NCI-H1436 treated with DMSO at 0.1 percent for 48 hours (cell line): ENCODE data around the gene GRB14.

Source experiments
- DNase-seq: peaks from one replicate; lab custom pipeline; 2025; lab: John Stamatoyannopoulos, UW

GRB14 gene

DNA sequence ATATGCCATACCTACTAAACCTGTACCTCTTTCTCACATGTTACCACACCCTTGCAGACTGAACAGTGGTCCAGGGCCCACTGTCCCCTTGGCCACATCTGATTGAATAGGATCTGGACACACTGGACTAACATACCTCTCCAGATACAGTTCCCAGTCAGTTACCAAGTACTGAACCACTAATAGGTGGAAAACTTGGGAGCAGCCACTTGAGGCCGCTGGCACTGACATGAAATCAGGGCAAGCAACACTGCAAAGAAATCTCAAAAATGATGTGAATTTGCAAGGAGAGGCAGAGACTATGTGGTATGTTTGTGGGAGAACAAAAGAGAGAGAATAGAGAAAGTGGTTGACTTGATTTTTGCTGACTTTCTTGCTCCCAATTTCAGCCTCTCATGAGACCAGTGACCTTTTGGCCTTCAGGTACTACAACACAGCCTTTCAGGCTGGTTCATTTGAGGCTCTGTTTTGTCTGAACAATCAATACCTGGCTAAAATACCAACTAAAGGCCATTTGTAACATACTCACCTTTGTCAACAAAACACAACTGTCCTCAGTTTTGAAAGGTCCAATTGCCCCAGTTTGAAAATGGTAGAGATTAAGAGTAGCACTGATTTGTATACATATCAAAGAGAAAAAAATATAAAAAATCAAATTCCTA is 7.8 kb downstream of the GRB14 start:
- DNase-seq: no peak

DNA sequence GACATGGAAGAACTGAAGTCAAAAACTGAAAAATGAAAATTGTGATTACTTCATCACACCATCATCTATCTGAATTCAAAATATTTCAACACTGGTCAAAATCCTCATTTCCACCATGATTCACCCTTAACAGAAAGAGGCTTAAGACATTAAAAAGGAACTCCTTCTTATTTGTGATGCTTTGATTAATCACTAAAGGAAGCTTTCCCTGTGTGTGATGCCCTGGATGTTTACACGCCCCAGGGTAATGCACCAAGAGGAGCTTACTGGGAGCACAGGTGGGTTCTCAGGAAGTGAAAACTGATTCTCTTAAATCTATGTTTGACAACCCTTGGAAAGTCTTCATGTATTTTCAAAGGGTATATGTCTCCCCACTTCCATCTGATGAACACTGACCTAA is 11.5 kb downstream of the GRB14 start:
- no peak for DNase-seq

DNA sequence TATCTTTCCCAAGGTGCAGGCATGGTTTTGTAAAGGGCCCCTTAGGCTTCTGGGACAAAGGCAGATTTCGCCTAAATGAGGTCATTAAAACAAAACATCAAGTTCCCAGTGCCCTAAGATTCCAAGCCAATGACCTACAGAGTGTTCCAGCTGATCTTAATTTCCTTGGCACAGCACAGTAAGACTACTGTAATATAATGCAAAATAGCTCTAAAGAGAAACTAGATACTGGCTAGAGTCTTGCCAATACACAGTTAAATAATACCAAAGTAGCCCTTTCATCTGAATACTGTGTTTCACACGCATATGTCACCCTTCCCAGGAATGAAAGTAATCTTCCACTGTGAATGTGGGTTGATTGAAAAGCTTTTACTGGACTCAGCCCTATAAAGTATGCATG is 14.7 kb downstream of the GRB14 start:
- no peak for DNase-seq

DNA sequence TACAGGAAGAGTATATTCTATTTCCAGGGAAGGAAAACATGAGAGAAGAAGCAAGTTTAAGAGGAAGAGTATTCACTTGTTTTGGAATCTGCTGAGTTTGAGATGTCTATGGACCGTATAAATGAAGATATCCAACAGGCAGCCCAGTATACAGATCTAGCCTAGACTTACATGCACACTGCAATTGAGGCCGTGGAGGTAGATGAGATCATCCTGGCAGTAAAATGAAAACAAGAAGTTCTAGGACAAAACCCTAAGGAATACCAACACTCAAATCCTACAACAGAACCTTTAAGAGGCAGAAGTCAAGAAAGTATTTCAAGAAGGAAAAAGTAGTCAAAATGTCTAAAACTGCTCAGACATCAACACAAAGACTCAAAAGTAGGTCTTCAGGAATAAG is 16.0 kb downstream of the GRB14 start:
- no peak for DNase-seq

DNA sequence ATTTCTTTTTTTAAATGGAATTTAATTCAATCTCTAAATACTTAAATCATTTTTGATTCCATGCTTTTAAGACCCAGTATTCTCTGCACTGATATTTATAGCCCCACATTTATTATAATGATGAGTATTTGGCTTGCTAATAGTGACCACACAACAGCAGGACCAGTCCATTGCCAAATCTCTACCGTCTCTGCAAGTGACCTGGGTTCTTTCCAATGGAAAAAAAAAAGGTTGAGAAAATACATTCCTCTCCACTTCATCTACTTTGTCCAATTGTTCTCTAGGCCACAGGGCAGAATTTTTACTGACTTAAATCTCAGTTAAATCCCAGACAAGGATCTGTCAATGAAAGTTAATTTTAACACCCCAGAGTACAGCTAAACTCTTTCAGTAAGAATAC is 20.5 kb downstream of the GRB14 start:
- DNase-seq: no peak

DNA sequence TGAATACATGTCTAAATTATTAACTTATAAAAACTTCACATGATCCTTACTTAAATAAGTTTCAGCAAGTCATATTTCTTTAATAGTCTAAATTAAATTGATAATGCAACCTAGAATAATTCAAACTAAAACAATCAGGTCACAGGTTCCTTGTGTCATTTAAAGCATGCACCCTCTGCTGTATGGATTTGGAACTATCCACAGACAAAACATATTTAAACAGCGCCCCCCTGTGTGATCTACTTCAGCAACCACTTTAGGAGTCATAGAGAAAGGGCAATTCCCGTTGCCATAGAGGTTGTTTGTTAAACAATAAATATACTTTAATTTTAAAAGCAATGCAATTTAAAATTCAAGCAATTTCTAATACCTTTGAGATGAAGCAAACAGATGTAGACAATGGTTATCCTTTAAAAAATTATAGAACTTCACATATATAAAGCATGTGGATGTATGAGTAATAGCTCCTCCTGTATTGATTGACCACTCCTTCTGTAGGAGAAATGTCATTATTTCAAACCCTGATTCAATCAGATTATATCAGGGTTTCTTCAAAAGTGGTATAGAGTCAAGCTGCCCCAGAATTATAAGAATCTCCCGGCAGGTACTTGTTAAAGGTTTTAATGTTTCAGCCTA is 21.2 kb downstream of the GRB14 start:
- peak; percentile 35 for DNase-seq

DNA sequence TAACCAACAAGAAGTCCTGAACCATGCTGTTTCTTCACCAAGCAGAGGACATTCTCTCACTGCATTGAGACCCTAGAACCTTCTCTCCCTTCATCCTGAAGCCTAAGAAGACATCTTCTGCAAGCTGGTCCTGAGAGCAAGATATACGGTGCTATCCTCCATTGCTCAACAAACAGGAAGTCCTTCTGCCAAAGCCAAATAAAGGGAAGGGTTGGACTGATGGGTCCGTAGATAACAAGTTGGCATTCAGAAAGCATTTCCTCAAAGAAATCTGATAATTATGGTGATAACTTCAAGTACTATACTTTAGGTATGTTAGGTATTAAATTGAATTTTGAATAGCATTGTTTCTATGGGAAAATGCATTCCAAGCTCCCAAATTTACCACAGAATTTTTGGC is 23.3 kb downstream of the GRB14 start:
- no peak for DNase-seq

DNA sequence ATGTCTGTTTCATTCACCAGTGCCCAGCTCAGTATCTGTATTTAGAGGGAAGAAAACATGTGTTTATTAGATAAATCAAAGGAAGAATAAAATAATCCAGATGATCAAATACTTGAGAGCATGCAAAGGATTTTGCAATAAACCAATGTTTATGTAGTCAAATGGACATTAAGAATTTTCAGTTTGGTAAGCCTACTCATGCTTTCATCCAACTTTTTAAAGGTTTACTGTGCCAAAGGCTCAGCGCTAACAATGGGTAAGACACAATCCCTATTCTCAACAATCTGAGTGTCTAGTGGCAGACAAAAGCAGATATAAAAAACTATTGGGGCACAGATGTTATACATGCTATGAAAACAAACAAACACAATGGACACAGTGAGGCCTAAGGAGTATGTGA is 26.3 kb downstream of the GRB14 start:
- no peak for DNase-seq

DNA sequence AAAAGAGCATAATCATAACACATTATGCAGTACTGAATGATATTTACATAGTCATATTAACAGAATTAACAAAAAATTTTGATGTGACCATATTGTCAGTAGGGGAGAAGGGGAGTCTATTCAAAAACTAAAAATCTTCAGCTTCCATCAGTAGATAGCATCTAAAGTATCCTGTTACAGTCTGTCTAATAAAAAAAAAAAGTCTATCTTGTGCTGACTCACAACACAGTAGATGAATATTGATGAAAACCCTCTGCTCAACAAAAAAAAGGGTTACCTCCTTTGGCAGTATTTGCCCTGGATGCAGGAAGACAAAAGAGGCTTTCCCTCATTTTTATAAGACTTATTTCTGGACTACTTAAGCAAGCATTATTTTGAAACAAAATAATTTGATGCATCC is 27.3 kb downstream of the GRB14 start:
- no peak for DNase-seq

DNA sequence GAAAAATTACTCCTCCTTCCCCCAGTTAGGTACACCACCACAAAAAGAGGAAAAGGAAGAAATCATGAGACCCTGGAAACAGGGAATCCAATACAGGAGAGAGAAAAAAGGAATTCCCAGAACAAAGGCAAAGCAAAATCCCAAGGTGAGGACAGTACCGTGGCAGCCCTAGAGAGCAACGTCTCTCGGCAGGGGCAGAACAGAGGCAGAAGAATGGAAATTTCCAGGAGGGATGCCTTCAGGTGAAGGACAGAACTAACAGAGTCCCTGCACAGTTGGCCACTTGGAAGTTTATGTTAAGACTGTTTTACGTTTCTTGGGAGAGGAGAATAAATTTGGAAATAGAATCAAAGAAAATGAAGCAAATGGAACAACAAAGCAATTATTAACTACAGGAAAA is 27.7 kb downstream of the GRB14 start:
- DNase-seq: no peak

DNA sequence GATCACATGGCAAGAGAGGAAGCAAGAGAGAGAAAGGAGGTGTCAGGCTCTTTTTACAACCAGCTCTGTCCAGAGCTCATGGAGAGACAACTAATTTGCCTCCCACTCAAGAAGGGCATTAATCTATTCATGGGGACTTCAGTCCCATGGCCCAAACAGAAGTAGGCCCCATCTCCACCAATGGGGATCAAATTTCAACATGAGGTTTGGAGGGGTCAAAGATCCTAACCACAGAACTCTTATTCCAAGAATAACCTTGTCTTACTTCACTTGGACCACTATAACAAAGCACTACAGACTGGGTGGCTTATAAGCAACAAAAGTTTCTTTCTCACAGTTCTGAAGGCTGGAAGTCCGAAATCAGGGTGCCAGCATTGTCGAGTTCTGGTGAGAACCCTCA is 31.8 kb downstream of the GRB14 start:
- DNase-seq: no peak

DNA sequence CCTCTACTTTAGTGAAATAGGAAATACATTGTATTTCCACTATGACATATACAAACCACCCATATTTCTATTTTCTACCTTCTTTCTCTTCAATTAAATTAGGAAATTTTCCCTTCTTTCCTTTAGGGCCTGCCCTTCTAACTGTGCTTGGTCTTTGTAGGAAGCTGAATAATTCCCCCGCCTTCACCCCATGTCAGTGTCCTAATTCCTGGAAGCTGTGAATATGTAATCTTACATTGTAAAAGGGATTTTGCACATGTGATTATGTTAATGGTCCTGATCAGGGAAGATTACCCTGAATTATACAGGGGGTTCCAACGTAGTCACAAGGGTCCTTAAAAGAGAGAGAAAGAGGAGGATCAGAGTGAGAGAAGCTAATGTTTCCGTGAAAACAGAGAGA is 40.2 kb downstream of the GRB14 start:
- DNase-seq: no peak

DNA sequence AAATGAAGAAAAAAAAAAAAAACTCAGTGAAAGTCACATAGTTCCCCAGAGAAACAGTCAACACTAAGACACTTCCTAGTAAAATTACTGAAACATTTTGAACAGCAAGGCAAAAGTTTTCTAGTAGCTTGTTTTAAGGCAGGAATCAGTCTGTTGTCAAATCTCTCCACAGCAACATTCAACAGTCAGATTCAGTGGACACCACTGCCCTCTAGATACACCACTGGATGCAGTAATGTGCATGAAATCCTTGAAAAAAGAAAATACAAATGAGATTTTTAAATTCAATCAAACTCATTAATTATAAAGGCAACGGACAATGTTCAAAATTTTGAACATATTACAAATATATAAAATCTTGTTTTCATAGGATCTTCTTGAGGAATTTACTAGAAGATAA is 46.4 kb downstream of the GRB14 start:
- no peak for DNase-seq

DNA sequence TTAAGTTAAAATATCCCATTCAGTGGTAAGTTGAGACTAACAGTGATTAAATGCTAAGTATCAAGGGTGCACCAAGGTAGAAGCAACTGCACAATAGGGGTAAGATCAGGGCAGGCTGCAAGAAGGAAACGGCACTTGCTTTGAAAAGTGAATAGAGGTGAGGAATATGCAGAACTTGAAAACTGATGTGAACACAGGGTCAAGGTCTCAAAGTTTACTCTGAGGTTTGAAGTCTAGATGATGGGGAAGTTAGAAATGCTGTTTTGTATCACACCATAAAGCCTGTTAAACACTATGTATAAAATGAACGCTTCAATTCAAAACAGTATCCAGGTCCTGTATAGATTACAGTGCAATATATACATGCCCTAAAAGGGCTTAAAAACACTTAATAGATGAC is 50.8 kb downstream of the GRB14 start:
- no peak for DNase-seq

DNA sequence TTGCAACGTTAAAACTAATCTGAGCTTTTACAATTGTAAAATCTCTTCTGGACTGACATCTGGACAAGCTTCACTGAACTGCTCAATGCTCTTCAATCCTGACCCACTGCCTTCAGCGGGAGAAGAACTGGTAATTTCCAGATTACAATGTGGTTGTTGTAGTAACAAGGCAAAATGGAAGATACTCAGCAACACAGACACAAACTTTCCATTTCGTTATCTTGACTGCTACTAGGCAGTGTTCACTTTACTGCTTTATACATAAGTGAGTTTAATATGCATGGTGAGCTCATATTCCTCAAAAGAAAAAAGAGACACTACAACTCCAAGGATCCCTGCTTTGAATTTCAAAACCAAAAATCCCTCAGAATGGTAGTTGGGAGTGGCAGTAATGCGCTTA is 51.9 kb downstream of the GRB14 start:
- no peak for DNase-seq

DNA sequence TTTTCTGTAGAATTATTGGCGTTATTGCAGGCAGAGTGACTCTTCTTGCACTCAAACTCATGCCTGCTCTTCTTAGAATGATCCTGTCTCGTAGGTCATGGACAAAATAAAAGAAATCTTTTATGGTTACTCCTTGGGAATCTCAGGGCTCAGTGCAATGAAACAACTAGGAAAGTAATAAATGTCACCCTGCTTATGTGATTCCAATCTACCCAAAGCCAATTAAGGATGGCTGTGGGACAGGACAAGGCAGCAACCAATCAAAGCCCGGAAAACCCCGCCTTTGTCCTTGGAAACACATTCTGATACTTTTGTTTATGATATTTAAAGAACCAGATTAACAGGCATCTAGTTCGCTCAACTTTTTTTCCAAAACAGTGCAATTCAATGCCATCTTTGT is 53.0 kb downstream of the GRB14 start:
- DNase-seq: no peak

DNA sequence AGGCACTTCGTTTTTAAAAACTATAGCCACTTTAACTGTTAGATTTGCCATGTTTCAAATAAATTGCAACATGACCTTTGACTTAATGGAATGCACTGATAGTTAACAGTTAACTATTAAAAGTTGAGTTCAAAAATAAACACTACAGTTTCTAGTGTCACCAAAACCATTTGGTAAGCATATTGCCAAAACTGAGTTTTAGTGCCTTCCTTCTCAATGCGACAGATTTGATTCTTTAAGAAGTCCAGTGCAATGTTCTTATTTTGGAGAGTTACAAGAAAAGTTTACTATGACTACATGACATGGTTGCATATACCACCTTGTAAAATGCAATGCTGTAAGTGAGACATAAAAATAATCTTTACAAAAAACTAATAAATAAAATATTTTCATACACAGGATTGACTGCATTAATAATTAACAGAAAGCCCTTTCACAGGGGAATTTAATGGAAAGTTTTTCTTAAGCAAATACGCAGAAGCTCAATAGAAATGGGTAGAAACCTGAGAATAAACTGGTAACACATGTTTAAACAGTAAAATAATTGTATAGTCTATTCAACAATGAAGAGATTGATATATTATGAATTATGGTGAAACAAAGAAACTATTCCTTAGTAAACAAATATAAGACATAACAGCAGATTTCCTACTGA is 53.8 kb downstream of the GRB14 start:
- no peak for DNase-seq

DNA sequence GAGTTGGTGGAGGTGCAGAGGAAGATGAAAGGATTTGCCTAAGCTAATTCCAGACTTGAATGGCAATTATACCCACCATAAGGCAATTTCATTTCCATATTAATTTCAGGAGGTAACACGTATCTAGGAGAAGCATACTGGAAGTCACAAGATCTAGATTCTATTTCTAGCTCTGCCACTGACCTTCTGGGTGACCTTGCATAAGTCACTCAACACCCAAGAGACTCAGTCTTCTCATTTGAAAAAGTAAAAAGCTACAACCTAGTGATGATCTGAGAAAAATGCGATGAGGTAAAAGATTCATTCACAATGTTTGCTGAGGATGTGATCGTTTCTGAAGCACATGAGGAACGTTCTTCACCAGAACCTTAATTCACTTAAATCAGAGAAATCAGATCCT is 55.9 kb downstream of the GRB14 start:
- DNase-seq: no peak

DNA sequence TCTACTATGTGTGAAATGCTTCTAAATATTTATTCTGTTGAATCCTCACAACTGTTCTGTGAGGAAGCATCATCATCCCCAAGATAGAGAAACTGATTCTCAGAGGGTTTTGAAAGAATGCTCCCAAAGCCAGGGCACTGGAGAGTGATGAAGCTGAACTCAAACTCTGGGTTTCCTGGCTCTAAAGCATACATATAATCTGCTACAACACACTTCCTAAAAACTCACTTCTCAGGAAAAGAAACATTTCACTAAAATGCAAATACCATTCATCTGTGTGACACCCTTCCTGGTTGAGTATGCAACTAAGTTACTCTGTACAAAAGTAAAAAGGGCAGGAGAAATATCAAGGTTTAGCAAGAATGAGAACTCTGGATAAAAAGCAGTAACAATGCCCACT is 58.6 kb downstream of the GRB14 start:
- no peak for DNase-seq

DNA sequence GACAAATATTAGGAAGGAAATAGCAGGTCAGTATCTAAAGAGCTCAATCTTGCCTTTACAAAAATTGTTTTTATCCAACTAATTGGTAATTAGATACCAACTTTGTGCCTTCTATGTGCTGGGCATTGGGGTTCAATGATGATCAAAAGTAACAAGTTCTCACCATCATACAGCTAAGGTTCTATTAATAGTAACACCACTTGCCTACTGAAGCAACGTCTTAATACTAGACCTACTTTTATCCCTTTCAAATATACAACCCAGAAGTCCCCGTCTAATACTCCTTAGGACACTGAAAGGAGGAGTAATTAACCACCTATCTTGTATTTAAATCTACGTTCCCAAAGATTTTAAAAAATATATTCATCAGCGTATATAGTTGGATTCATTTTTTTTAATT is 59.3 kb downstream of the GRB14 start:
- DNase-seq: no peak

DNA sequence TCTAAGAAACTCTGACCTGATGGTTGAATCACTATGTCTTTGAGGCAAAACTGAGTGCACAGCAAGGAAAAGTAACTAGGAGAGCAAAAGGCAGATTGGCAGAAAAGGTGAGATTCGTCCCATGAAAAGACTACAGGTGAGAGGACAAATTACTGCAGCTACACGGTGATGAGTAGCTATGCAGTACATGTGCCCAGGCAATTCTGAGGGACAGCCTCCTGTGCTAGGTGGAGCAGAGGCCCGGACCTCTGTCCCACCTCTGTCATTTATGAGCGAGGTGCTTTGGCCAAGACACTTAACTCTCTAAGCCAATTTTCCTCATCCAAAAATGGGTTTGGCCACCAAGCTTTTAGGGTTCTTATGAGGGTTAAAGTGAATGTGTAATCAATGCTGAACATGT is 59.9 kb downstream of the GRB14 start:
- DNase-seq: no peak

DNA sequence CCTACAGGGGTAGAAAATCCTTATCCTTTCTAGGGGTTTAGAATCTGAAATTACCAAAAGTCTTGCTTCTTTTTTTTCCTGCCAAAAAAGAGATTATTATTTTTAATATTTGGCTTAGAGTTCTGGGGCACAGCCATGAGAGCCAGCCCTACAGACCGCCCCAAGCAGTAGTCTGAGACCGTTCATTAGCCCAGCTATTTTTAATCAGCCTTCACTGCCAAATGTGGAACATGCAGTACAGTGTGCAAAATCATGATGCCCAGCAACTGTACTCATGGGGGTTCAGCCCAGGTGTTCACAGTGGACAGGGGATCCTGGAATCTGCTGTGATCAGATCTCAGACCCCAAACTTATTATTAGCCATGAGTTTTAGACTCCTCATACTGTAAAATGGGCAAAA is 60.4 kb downstream of the GRB14 start:
- no peak for DNase-seq

DNA sequence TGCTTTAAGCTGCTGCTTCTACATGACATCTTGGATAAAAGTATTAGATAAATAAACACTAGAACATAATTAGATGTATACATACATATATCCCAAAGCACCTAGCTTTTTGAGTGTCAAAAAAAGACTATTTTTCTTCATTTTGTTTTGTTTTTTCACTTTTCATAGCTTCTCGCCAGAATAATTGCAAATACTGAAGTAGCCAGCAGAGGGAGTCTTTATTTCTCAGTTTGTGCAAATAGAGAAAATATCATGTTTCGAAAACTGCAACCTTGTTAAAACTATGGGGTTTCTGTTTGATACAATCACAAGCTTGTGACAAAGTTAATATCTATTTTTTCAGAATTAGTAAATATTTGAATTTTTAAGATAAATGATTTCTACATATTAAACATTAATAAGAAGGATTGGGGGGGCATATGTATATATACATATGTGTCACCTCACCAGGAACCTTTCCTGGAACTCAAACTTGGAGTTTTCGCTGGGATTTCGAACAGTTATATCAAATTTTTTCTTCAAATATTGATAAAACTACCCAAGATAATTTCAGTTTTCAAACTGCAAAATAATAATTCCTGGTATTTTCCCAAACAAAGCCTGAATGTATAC is 61.0 kb downstream of the GRB14 start:
- DNase-seq: no peak
